Spleen (tissue), 7 donors: ENCODE measurements around the gene APOBEC3C.
"Not testable (repeated sequence)": the region's sequence is repeated elsewhere in the genome, so short reads cannot be mapped to it uniquely, and the experiment has no call there.

Experiments
- CTCF ChIP-seq, 11 experiments: fragments of 200-600 bp in 7 of 11; fragments of 450-650 bp in 4 of 11; sonication (generic) in 4 of 11; IDR thresholded peaks in 8 of 11; conservative IDR thresholded peaks in 3 of 11; 1 replicate in 7 of 11; 2 replicates in 4 of 11; pipeline versions ENCODE4 v1.4.0 to v1.8.0; 2016 to 2021; ENCODE audit warnings: antibody characterized with exemption in 11 of 11, inconsistent platforms in 4 of 11, mild to moderate bottlenecking in 1 of 11
- POLR2A ChIP-seq, 3 donors: fragments of 450-650 bp; IDR thresholded peaks; one replicate each; pipeline ENCODE4 v1.5.1; 2017; ENCODE audit warnings: antibody characterized with exemption in 3 of 3, mild to moderate bottlenecking in 1 of 3
- donor health status: DM: no; HTN: no; CAD: no; lungs with moderate emphysema.
- donor health status: DM: no; HTN: no; CAD: no.
- donor health status: DM: no; HTN: no; CAD: no.

GRCh38 chr22:39061951-39062350 lies 47.9 kb downstream of the APOBEC3C start:
- TF ChIP-seq CTCF (IDR thresholded peaks at IDR 0.05 in 8 of 11, conservative IDR thresholded peaks at IDR 0.05 in 3 of 11); POLR2A (IDR thresholded peaks at IDR 0.05): not testable (repeated sequence)
